Fibroblast of lung (primary cell): ENCODE data around the gene LOXL3. TPM values are rescaled to one million over a fixed set of nuclear protein-coding genes. Genes with fewer than 3 reads are reported as not detected.

Source experiments
- DNase-seq, 2 donors: peaks; one replicate each; pipeline versions ENCODE4 v3.0.0 to v3.0.0-alpha.2; 2010; ENCODE audit warnings: low read depth in 2 of 2
- H2AFZ ChIP-seq: 2 replicates; pipeline ENCODE4 v1.5.1; 2012; ENCODE audit warnings: low read length, control low read depth, inconsistent platforms
- H3K27ac ChIP-seq: 2 replicates; pipeline ENCODE4 v1.5.1; 2011; ENCODE audit warnings: low read length, control low read depth; ENCODE audit not compliant: insufficient read depth
- H3K27me3 ChIP-seq: 2 replicates; pipeline ENCODE4 v1.5.1; 2011; ENCODE audit warnings: mild to moderate bottlenecking, low read length; ENCODE audit not compliant: control insufficient read depth, insufficient read depth
- H3K36me3 ChIP-seq: 2 replicates; pipeline ENCODE4 v1.5.1; 2011; ENCODE audit warnings: low read length; ENCODE audit not compliant: control insufficient read depth, insufficient read depth
- H3K4me1 ChIP-seq: 2 replicates; pipeline ENCODE4 v1.5.1; 2011; ENCODE audit warnings: low read length; ENCODE audit not compliant: control insufficient read depth, insufficient read depth; ENCODE audit errors: extremely low read depth
- H3K4me2 ChIP-seq: 2 replicates; pipeline ENCODE4 v1.5.1; 2011; ENCODE audit warnings: low read length, control low read depth; ENCODE audit not compliant: insufficient read depth; ENCODE audit errors: extremely low read depth
- H3K4me3 ChIP-seq, 4 experiments: fragments of 200-600 bp in 1 of 4; sonication (generic) in 1 of 4; replicated peaks in 1 of 4; 2 replicates each; pipeline ENCODE4 v1.5.1; 2011 to 2016; ENCODE audit warnings: low read length in 4 of 4, low read depth in 3 of 4, mild to moderate bottlenecking in 3 of 4, control low read depth in 2 of 4, inconsistent platforms in 1 of 4, mixed read lengths in 1 of 4; ENCODE audit not compliant: insufficient read depth in 1 of 4; ENCODE audit errors: control extremely low read depth in 1 of 4
- H3K79me2 ChIP-seq: 2 replicates; pipeline ENCODE4 v1.5.1; 2012; ENCODE audit warnings: mild to moderate bottlenecking, low read length, inconsistent platforms; ENCODE audit not compliant: control insufficient read depth, insufficient read depth
- H3K9ac ChIP-seq: 2 replicates; pipeline ENCODE4 v1.5.1; 2011; ENCODE audit warnings: mild to moderate bottlenecking, low read length, control low read depth; ENCODE audit not compliant: insufficient read depth
- H3K9me3 ChIP-seq: 2 replicates; pipeline ENCODE4 v1.5.1; 2012; ENCODE audit warnings: low read depth, low read length; ENCODE audit not compliant: control insufficient read depth, insufficient read depth
- H4K20me1 ChIP-seq: 2 replicates; pipeline ENCODE4 v1.5.1; 2011; ENCODE audit warnings: low read length; ENCODE audit not compliant: control insufficient read depth, insufficient read depth; ENCODE audit errors: extremely low read depth
- EZH2 ChIP-seq: IDR thresholded peaks from 2 replicates; pipeline ENCODE4 v1.5.1; 2012; ENCODE audit warnings: low read length, control low read depth, mild to moderate bottlenecking; ENCODE audit errors: missing control alignments
- polyA plus RNA-seq, 2 donors: library from polyadenylated mRNA; depleted of rRNA in 1 of 2; stranded (reverse) in 1 of 2; unstranded in 1 of 2; fragments of >200 nt; gene quantifications; 2 replicates each; pipeline ENCODE4 v1.2.1, GENCODE V29; 2011 to 2012; ENCODE audit warnings: missing spikeins in 1 of 2
- total RNA-seq: library from RNA; depleted of rRNA; stranded (reverse); fragments of >200 nt; gene quantifications from 2 replicates; pipeline ENCODE4 v1.2.1, GENCODE V29; 2014
- TF ChIP-seq, protein P1 (sequence below), 2 donors: IDR thresholded peaks in 1 of 2; conservative IDR thresholded peaks in 1 of 2; 1 replicate in 1 of 2; 2 replicates in 1 of 2; pipeline ENCODE4 v1.5.1; 2011 to 2012; ENCODE audit warnings: low read length in 2 of 2, control low read depth in 1 of 2, inconsistent platforms in 1 of 2, low read depth in 1 of 2, mild to moderate bottlenecking in 1 of 2

LOXL3 gene
- total and polyA plus RNA-seq, 2 donors (not counting 1 experiment from before 2014, with no cell fraction given), result 20.6 to 26.4 TPM

DNA sequence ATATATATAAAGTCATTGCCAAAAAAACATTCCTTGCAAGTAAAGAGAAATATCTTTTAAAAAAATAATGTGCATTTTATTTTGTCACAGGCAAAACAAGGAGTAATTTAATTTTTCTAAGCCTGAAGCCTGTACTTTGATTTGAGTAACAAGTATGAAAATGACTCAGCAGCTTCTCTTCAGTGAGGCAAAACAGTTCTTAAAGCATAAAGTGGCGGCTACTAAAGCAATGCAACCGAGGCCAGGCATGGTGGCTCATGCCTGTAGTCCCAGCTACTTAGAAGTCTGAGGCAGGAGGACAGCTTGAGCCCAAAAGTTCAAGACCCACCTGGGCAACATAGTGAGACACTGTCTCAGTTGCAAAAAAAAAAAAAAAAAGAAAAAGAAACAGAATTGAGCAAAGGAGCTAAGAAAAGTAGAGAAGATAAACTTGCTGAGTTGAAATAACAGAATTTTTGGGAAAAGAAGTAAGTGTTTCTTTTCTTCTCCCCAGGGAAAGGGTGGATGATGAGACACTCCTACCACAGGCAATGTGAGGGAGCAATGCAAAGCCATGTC, 30.4 kb upstream of the LOXL3 start:
- Histone ChIP-seq H3K4me1 (peaks cover 6% of the 10 kb centered on the region), H3K79me2 (no peaks in the 10 kb centered on the region), H4K20me1 (no peaks in the 10 kb centered on the region), H3K27ac (no peak overlapping the region), H2AFZ (no peak overlapping the region), H3K4me3 (no peak overlapping the region), H3K27me3 (no peaks in the 10 kb centered on the region), H3K4me2 (no peak overlapping the region), H3K36me3 (no peaks in the 10 kb centered on the region), H3K9ac (no peak overlapping the region), H3K9me3 (no peaks in the 10 kb centered on the region)
- TF ChIP-seq, protein P1, sequence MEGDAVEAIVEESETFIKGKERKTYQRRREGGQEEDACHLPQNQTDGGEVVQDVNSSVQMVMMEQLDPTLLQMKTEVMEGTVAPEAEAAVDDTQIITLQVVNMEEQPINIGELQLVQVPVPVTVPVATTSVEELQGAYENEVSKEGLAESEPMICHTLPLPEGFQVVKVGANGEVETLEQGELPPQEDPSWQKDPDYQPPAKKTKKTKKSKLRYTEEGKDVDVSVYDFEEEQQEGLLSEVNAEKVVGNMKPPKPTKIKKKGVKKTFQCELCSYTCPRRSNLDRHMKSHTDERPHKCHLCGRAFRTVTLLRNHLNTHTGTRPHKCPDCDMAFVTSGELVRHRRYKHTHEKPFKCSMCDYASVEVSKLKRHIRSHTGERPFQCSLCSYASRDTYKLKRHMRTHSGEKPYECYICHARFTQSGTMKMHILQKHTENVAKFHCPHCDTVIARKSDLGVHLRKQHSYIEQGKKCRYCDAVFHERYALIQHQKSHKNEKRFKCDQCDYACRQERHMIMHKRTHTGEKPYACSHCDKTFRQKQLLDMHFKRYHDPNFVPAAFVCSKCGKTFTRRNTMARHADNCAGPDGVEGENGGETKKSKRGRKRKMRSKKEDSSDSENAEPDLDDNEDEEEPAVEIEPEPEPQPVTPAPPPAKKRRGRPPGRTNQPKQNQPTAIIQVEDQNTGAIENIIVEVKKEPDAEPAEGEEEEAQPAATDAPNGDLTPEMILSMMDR (conservative IDR thresholded peaks at IDR 0.05 in 1 of 2, IDR thresholded peaks at IDR 0.05 in 1 of 2; ENCODE audit: low read depth in 1 of 2, low read length in 2 of 2), result no peak
- no peak for TF ChIP-seq EZH2
- DNase-seq, result peak in 1 of 2 donors; percentile 63

DNA sequence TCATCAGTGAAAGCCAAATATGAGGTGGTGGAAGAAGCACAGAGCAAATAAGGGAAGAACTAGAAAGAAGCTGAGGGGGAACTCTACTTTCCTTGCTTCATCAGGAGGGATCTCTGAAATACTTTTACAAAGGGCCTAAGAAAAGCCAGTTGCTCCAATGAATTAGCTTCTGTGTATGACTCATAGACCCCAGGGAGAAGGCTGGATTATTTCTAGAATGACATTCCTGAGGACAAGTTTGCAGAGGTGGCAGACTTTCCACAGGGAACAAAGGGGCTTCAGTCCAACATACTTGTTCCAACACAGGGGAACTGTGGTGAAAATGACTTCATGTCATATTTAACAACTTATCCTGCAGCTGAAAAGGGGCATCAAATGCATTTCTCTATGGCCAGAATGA, 29.8 kb upstream of the LOXL3 start:
- H3K4me1 ChIP-seq, result peaks cover 6% of the 10 kb centered on the region
- TF ChIP-seq, protein P1 (conservative IDR thresholded peaks at IDR 0.05 in 1 of 2, IDR thresholded peaks at IDR 0.05 in 1 of 2; ENCODE audit: low read depth in 1 of 2, low read length in 2 of 2), result no peak
- TF ChIP-seq EZH2, result no peak
- peak; percentile 28 to 75 for DNase-seq
- no peak overlapping the region for H3K4me2 ChIP-seq
- no peak overlapping the region for H3K4me3 ChIP-seq
- no peaks in the 10 kb centered on the region for H4K20me1 ChIP-seq
- no peaks in the 10 kb centered on the region for H3K79me2 ChIP-seq
- H2AFZ ChIP-seq, result no peak overlapping the region
- H3K27ac ChIP-seq, result no peak overlapping the region
- no peak overlapping the region for H3K9ac ChIP-seq
- H3K9me3 ChIP-seq, result no peaks in the 10 kb centered on the region
- H3K36me3 ChIP-seq, result no peaks in the 10 kb centered on the region
- H3K27me3 ChIP-seq, result no peaks in the 10 kb centered on the region

DNA sequence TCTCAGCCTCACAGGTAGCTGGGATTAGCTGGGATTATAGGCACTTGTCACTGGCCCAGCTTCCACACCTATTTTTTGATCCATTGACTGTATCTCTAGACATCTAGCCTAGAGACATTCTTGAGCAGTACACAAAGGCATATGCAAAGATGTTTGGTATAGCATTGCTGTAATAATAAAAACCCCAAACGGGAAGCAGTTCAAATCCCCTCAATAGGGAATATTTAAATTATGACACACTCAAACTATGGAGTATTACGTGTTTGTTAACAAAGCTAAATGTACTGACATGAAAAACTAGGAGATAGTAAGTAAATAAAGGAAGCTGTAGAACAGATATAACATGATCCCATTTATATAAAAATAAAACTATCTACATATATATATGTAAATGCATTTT, 28.4 kb upstream of the LOXL3 start:
- Histone ChIP-seq H3K27me3 (no peaks in the 10 kb centered on the region), H3K9ac (no peak overlapping the region), H3K79me2 (no peaks in the 10 kb centered on the region), H3K4me3 (no peak overlapping the region), H2AFZ (no peak overlapping the region), H3K27ac (no peak overlapping the region), H3K9me3 (no peaks in the 10 kb centered on the region), H3K4me2 (no peak overlapping the region), H3K4me1 (peaks cover 6% of the 10 kb centered on the region), H4K20me1 (no peaks in the 10 kb centered on the region), H3K36me3 (no peaks in the 10 kb centered on the region)
- no peak for DNase-seq
- no peak for TF ChIP-seq EZH2
- TF ChIP-seq, protein P1 (conservative IDR thresholded peaks at IDR 0.05 in 1 of 2, IDR thresholded peaks at IDR 0.05 in 1 of 2; ENCODE audit: low read depth in 1 of 2, low read length in 2 of 2), result no peak
